ENCODE results near the gene SARNP. TPM values are rescaled to one million over a fixed set of nuclear protein-coding genes. Genes with fewer than 3 reads are reported as not detected.

The SARNP gene
- total and polyA plus RNA-seq, 10 of the 15 experiments (the other 5 are each of a cell fraction or from before 2014, with no cell fraction given), result 77.6 to 445 (median 188) TPM

DNA sequence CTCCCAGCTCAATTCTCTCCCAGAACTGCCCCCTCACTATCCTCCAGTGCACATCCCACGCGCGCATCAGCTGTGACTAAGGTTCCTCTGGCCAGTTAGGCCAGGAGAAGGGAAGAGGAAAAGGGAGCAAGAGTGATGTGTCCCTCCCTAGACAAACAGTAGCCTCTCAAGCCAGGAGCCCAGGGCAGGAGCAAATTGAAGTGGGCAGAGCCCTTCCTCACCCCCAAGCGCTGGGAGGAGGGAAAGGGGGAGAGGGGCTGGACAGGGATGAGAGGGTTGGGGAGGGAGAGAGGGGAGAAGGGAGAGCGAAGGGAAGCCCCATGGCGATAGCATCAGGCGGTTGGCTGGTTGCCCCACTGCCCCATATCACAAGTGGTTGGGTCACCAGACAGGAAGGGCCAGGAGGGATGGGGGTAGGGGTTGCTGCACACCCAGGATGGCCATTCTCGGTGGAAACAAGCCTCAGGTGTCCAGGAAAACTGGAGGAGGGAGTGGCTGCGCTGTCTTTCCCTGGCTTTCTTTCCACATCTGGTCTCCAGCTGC, 89.8 kb downstream of the SARNP start:
- SMC1A ChIA-PET (ENCODE audit: uncharacterized antibody, unreplicated experiment), result interaction anchor here (0.7 kb wide), 1 partner anchor 11 kb away, joined by 4 read pairs; no protein-coding TSS in a partner anchor
- intact Hi-C loops (cut with micrococcal nuclease; ENCODE audit: unreplicated experiment), result no loop called here
- Histone ChIP-seq H3K27me3 (replicated peaks in 1 of 2; ENCODE audit: control insufficient read depth in 2 of 2, insufficient read depth in 2 of 2, low read length in 1 of 2) (no peaks in the 10 kb centered on the region), H3K36me3 (ENCODE audit: control insufficient read depth in 2 of 2, insufficient read depth in 2 of 2, low read length in 1 of 2) (peaks cover 5 to 7% of the 10 kb centered on the region in 2 experiments; a peak in 3 of 4 replicates), H2AFZ (ENCODE audit: control insufficient read depth, low read depth, low read length) (no peak overlapping the region), H3K4me2 (ENCODE audit: control insufficient read depth, insufficient read depth) (peak overlapping the region; percentile 46), H3K27ac (ENCODE audit: control insufficient read depth, insufficient read depth) (peak overlapping the region; percentile 35), H4K20me1 (ENCODE audit: control insufficient read depth, insufficient read depth) (no peaks in the 10 kb centered on the region), H3K4me3 (peak overlapping the region; percentile 76), H3K79me2 (ENCODE audit: control insufficient read depth, insufficient read depth, low read length) (peaks cover 11% of the 10 kb centered on the region), H3K9me3 (replicated peaks; ENCODE audit: control insufficient read depth, insufficient read depth, low read length) (no peaks in the 10 kb centered on the region), H3K4me1 (ENCODE audit: control insufficient read depth, insufficient read depth, low read length) (peaks cover 14% of the 10 kb centered on the region), H3K9ac (ENCODE audit: control insufficient read depth, insufficient read depth, low read length) (peak overlapping the region; percentile 67)
- ATAC-seq, result no peak
- 0 out of 2 replicates have a peak, but pooled peaks have one; percentile 14 for TF ChIP-seq MTA2 (IDR thresholded peaks at IDR 0.05; ENCODE audit: low read depth)
- no peak for TF ChIP-seq ZNF207 (IDR thresholded peaks at IDR 0.05; ENCODE audit: borderline replicate concordance)
- TF ChIP-seq ZNF592 (IDR thresholded peaks at IDR 0.05), result no peak
- TF ChIP-seq CREB1 (IDR thresholded peaks at IDR 0.05; ENCODE audit: low read depth), result 0 out of 2 replicates have a peak, but pooled peaks have one; percentile 1
- RAD21 ChIA-PET (ENCODE audit: unreplicated experiment), result interaction anchor here (4.4 kb wide), 1 partner anchor 10 kb away, joined by 58 read pairs; no protein-coding TSS in a partner anchor
- POLR2A ChIA-PET, result interaction anchor here (0.8 to 4.5 kb wide), 3 partner anchors 11 to 246 kb away, joined by 3 to 39 read pairs (median 4); partner anchors contain the start of genes BLOC1S1 and RAB5B
- DNase-seq (ENCODE audit: low read depth, low spot score), result no peak
- CTCF ChIA-PET, result interaction anchor here (0.8 to 1.6 kb wide), 2 partner anchors 10 to 12 kb away, joined by 3 to 8 read pairs; partner anchors contain the start of gene BLOC1S1
- peak; percentile 13 for FAIRE-seq
- no TSS peak for BruUV-seq (replicated peaks)
- 67% methylated on average over 9 of the region's 9 CpGs for WGBS (ENCODE audit: insufficient coverage, insufficient replicate concordance, low lambda C conversion rate, missing lambda C conversion rate)
- in situ Hi-C loops (cut with MboI), result no loop called here

All from GM12878 (cell line).